Measurements from ENCODE around the gene SPATA18.
A peak's percentile ranks its signal among the peaks of the same experiment; 100 is the strongest.

The SPATA18 gene

DNA sequence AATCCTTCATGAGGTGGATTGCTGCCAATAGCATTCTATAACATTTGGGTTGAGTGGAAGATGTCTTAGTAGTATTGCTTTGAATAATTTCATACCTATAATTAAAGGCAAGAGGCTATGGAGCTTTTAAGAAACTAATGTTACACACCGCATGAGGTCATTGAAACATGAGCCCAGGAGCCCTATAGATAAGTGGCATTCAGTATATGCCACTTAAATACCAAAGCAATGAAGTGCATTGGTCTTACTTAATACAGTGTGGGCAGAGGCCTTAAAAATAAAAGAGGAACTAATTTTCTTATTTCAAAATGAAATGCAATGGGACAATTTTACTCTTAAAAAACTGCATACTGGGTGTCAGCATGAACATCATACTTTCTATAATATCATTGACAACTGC, 47.5 kb downstream of the SPATA18 start:
- H3K4me3 ChIP-seq (ENCODE audit: low read depth, low read length), result no peak overlapping the region
- TF ChIP-seq, protein P1, sequence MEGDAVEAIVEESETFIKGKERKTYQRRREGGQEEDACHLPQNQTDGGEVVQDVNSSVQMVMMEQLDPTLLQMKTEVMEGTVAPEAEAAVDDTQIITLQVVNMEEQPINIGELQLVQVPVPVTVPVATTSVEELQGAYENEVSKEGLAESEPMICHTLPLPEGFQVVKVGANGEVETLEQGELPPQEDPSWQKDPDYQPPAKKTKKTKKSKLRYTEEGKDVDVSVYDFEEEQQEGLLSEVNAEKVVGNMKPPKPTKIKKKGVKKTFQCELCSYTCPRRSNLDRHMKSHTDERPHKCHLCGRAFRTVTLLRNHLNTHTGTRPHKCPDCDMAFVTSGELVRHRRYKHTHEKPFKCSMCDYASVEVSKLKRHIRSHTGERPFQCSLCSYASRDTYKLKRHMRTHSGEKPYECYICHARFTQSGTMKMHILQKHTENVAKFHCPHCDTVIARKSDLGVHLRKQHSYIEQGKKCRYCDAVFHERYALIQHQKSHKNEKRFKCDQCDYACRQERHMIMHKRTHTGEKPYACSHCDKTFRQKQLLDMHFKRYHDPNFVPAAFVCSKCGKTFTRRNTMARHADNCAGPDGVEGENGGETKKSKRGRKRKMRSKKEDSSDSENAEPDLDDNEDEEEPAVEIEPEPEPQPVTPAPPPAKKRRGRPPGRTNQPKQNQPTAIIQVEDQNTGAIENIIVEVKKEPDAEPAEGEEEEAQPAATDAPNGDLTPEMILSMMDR (IDR thresholded peaks at IDR 0.05; ENCODE audit: low read depth, low read length, missing control alignments), result no peak
- in situ Hi-C loops (cut with HindIII; ENCODE audit: low sequenced_read_pairs), result no loop called here
- no peak for DNase-seq (ENCODE audit: low read depth)

DNA sequence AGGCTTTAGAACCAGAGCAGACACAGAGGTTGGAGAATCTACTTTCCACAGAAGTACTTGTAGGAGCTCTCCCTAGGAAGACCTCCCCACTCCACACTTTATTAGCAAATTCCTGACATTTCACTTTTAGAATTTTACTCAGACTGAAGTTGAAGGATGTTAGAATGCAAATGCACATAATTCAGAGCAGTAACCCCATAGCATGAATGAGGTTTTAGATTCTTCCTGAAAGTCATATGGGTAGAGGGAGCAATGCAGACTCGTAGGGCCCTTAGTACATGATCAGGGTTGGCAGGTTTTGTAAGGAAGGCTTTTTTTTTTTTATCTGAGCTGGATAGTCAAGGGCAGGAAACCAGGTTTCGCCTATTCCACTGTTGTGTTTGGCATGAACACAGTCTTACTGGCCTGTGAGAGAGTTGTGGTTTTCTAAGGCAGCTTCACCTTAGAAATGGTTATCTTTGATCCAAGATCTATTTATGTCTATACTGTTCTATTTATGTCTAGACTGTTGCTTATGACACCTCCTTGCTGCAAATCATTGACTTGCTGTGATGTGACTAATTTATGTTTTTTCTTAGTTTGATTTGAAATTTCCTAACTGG, 48.9 kb downstream of the SPATA18 start:
- TF ChIP-seq, protein P1 (IDR thresholded peaks at IDR 0.05; ENCODE audit: low read depth, low read length, missing control alignments), result no peak
- DNase-seq (ENCODE audit: low read depth), result peak; percentile 55

DNA sequence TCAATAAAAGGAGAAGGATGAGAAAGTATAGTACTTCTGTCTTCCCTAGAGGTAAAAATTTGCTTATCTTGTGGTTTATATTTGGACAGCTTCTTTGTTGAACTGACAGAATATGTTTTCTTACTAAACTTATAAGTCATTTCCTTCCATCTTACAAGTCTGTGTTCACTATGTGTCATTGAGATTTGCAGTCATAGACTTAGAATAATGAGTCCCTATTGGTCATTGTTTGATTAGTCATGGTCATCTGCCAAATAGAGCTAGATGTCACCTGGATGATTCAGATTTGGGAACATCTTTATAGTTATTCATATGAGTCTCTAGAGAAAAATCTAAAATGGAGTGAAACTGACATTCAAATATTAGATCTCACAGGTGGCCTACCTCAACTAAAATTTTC, 51.5 kb downstream of the SPATA18 start:
- no peak for DNase-seq (ENCODE audit: low read depth)
- in situ Hi-C loops (cut with HindIII; ENCODE audit: low sequenced_read_pairs), result no loop called here
- TF ChIP-seq, protein P1 (IDR thresholded peaks at IDR 0.05; ENCODE audit: low read depth, low read length, missing control alignments), result no peak
- no peak overlapping the region for H3K4me3 ChIP-seq (ENCODE audit: low read depth, low read length)

More for the DNA sequence above, 48.9 kb downstream of the SPATA18 start:
- in situ Hi-C loops (cut with HindIII; ENCODE audit: low sequenced_read_pairs), result no loop called here
- no peak overlapping the region for H3K4me3 ChIP-seq (ENCODE audit: low read depth, low read length)

DNA sequence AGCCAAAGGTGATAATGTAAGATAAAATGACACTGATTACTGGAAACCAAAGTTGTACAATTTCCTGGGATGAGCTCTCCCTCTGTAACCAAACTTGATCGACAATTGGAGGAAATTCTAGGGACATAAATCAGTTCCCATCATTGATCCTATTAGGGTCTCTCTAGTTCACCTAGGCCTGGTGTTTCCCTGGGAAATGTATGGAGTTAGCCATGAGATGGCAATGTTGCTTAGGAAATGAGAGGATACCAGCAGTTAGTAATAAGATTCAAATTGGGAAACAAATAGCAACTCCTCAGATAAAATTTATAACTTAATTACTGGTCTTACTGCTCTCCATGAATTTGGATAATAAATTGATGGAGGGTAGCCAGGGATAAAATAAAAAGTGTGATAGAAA, 52.2 kb downstream of the SPATA18 start:
- TF ChIP-seq, protein P1 (IDR thresholded peaks at IDR 0.05; ENCODE audit: low read depth, low read length, missing control alignments), result peak; percentile 15
- no peak overlapping the region for H3K4me3 ChIP-seq (ENCODE audit: low read depth, low read length)
- in situ Hi-C loops (cut with HindIII; ENCODE audit: low sequenced_read_pairs), result no loop called here
- DNase-seq (ENCODE audit: low read depth), result no peak

DNA sequence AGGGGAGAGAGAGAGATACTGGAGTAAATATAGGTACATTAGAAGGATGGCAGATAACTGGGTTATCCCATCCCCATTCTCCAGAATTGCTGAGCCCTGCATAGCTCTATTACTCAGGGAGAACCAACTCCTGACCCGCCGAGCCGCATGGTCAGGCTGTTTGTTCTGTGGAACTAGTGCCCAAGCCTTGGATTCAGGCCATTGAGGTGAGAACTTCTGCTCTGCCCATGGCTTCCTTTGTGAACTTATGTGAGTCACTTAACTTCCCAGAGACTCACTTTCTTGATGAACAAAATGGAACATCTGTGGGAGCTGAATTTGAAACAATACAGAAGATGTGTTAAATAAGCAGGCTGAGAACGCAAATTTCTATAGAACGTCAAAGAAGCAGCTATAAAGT, 54.2 kb downstream of the SPATA18 start:
- H3K4me3 ChIP-seq (ENCODE audit: low read depth, low read length), result no peak overlapping the region
- DNase-seq (ENCODE audit: low read depth), result no peak
- TF ChIP-seq, protein P1 (IDR thresholded peaks at IDR 0.05; ENCODE audit: low read depth, low read length, missing control alignments), result no peak
- in situ Hi-C loops (cut with HindIII; ENCODE audit: low sequenced_read_pairs), result no loop called here

DNA sequence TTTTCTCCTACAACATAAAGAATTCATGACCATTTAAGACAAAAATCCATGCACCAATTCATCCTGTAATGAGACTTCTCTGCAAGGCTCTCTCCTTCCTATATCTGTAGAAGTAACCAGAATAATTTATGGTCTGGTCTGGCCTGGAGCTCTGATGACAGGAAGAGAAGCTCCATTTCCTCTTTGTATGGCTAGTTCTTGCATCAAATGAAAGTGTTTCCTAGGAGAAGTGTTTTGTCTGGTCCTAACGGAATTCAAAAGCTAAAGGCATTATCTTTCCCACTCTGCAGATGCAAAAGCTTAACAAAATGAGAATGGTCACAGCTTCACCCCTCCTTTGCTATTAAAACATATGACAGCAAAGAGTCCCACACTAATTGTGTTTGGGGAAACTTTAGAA, 55.1 kb downstream of the SPATA18 start:
- in situ Hi-C loops (cut with HindIII; ENCODE audit: low sequenced_read_pairs), result no loop called here
- H3K4me3 ChIP-seq (ENCODE audit: low read depth, low read length), result no peak overlapping the region
- DNase-seq (ENCODE audit: low read depth), result no peak
- TF ChIP-seq, protein P1 (IDR thresholded peaks at IDR 0.05; ENCODE audit: low read depth, low read length, missing control alignments), result no peak

Data from astrocyte of the cerebellum (primary cell).